K562 (cell line): ENCODE results near the gene SAPCD1. TPM values are rescaled to one million over a fixed set of nuclear protein-coding genes. Genes with fewer than 3 reads are reported as not detected.

Source experiments
- ARID3B ChIP-seq: fragments of 250-450 bp; sonication (Bioruptor Pico); IDR thresholded peaks from 2 replicates; pipeline ENCODE4 v1.4.0; 2020; ENCODE audit warnings: borderline replicate concordance
- BCLAF1 ChIP-seq, 2 experiments: fragments of 450-650 bp in 1 of 2; IDR thresholded peaks; 2 replicates each; pipeline ENCODE4 v1.6.1; 2011 to 2017; ENCODE audit warnings: low read depth in 2 of 2, antibody characterized with exemption in 1 of 2, borderline replicate concordance in 1 of 2, low read length in 1 of 2, mild to moderate bottlenecking in 1 of 2, mixed read lengths in 1 of 2; ENCODE audit not compliant: control insufficient read depth in 1 of 2
- CBX2 ChIP-seq: fragments of 200-600 bp; sonication (generic); IDR thresholded peaks from one replicate; pipeline ENCODE4 v1.6.1; 2012; ENCODE audit warnings: mild to moderate bottlenecking, low read length, inconsistent platforms; ENCODE audit not compliant: insufficient read depth, poor library complexity, severe bottlenecking
- CEBPG ChIP-seq, 3 experiments: fragments of 200-800 bp in 1 of 3; sonication (Bioruptor generic) in 1 of 3; sonication (generic) in 1 of 3; formaldehyde crosslinking in 1 of 3; IDR thresholded peaks in 2 of 3; conservative IDR thresholded peaks in 1 of 3; 2 replicates each; pipeline versions ENCODE4 v1.6.1 to v1.8.0; 2016 to 2022; ENCODE audit warnings: missing compliant biosample characterization in 2 of 3, missing genetic modification characterization in 2 of 3, mild to moderate bottlenecking in 1 of 3, missing genetic modification reagents in 1 of 3
- ETV6 ChIP-seq, 3 experiments: fragments of 150-350 bp in 1 of 3; sonication (generic) in 1 of 3; formaldehyde crosslinking in 1 of 3; IDR thresholded peaks; 2 replicates each; pipeline versions ENCODE4 v1.6.1 to v1.8.0; 2014 to 2022; ENCODE audit warnings: borderline replicate concordance in 2 of 3, low read depth in 2 of 3, antibody characterized with exemption in 1 of 3, low read length in 1 of 3, mild to moderate bottlenecking in 1 of 3, missing genetic modification reagents in 1 of 3
- HNRNPH1 ChIP-seq: fragments of 200-400 bp; formaldehyde crosslinking; optimal IDR thresholded peaks from 2 replicates; pipeline ENCODE3; 2017; ENCODE audit warnings: low read depth, mild to moderate bottlenecking, low read length, moderate library complexity
- LCOR ChIP-seq: sonication (generic); formaldehyde crosslinking; IDR thresholded peaks from 2 replicates; pipeline ENCODE4 v1.8.0; 2022; ENCODE audit warnings: mild to moderate bottlenecking, missing genetic modification reagents
- MIER1 ChIP-seq: fragments of 450-650 bp; IDR thresholded peaks from 2 replicates; pipeline ENCODE4 v1.6.1; 2016; ENCODE audit warnings: antibody characterized with exemption, mild to moderate bottlenecking, low read depth
- NR2C2 ChIP-seq, 2 experiments: fragments of 200-800 bp in 1 of 2; sonication (Bioruptor generic) in 1 of 2; sonication (generic) in 1 of 2; formaldehyde crosslinking in 1 of 2; IDR thresholded peaks; 2 replicates each; pipeline versions ENCODE4 v1.6.1 to v1.8.0; 2016 to 2022; ENCODE audit warnings: mild to moderate bottlenecking in 1 of 2, missing compliant biosample characterization in 1 of 2, missing genetic modification characterization in 1 of 2, missing genetic modification reagents in 1 of 2
- NUFIP1 ChIP-seq: fragments of 450-650 bp; IDR thresholded peaks from 2 replicates; pipeline ENCODE4 v1.6.1; 2018; ENCODE audit not compliant: partially characterized antibody
- SIN3A ChIP-seq, 2 experiments: fragments of 150-350 bp in 1 of 2; IDR thresholded peaks; 2 replicates each; pipeline ENCODE4 v1.6.1; 2011 to 2016; ENCODE audit warnings: borderline replicate concordance in 2 of 2, low read depth in 2 of 2, low read length in 2 of 2, mild to moderate bottlenecking in 2 of 2, moderate library complexity in 2 of 2; ENCODE audit not compliant: control insufficient read depth in 1 of 2
- TAL1 ChIP-seq: fragments of 450-650 bp; IDR thresholded peaks from 2 replicates; pipeline ENCODE4 v1.6.1; 2016; ENCODE audit warnings: mild to moderate bottlenecking
- YY1 ChIP-seq, 3 experiments: IDR thresholded peaks; 2 replicates each; pipeline ENCODE4 v1.6.1; 2011; ENCODE audit warnings: low read length in 2 of 3, mild to moderate bottlenecking in 2 of 3, moderate library complexity in 2 of 3, borderline replicate concordance in 1 of 3, control low read depth in 1 of 3, low read depth in 1 of 3; ENCODE audit not compliant: insufficient read depth in 3 of 3, insufficient replicate concordance in 2 of 3, control insufficient read depth in 1 of 3, insufficient read length in 1 of 3; ENCODE audit errors: extremely low read depth in 1 of 3
- ZNF146 ChIP-seq: IDR thresholded peaks from one replicate; pipeline ENCODE4 v1.6.1; 2018; ENCODE audit warnings: missing compliant biosample characterization; ENCODE audit not compliant: unreplicated experiment
- ZNF280B ChIP-seq: fragments of 250-450 bp; sonication (Bioruptor Pico); IDR thresholded peaks from 2 replicates; pipeline ENCODE4 v1.5.1; 2021; ENCODE audit warnings: mild to moderate bottlenecking
- ZNF511 ChIP-seq: sonication (generic); formaldehyde crosslinking; IDR thresholded peaks from 2 replicates; pipeline ENCODE4 v1.8.0; 2022; ENCODE audit warnings: mild to moderate bottlenecking, missing genetic modification reagents
- ZNF77 ChIP-seq: fragments of 250-450 bp; sonication (Bioruptor Pico); IDR thresholded peaks from 2 replicates; pipeline ENCODE4 v1.5.0; 2020
- polyA plus RNA-seq, 8 experiments: library from polyadenylated mRNA; depleted of rRNA in 4 of 8; stranded (reverse) in 5 of 8; unstranded in 3 of 8; fragments of >200 nt; fragmentation: Nextera tagmentation in 2 of 8; fragmentation: Illumina TruSeq in 1 of 8; extraction: Ambion mirVana in 2 of 8; extraction: Trizol in 1 of 8; gene quantifications; 2 replicates each; pipeline versions ENCODE4 v1.2.1 to v1.2.3, GENCODE V29; 2011 to 2014; ENCODE audit warnings: inconsistent platforms in 1 of 8, missing spikeins in 1 of 8
- total RNA-seq, 7 experiments: library from RNA; depleted of rRNA in 6 of 7; stranded (reverse); fragments of >200 nt in 6 of 7; fragmentation: Illumina TruSeq in 2 of 7; extraction: Trizol in 2 of 7; gene quantifications; 2 replicates each; pipeline versions ENCODE4 v1.2.1 to v1.2.3, GENCODE V29; 2011 to 2021; ENCODE audit warnings: low replicate concordance in 1 of 7

The SAPCD1 gene
- total and polyA plus RNA-seq, 9 of the 15 experiments (the other 6 are each of a cell fraction or from before 2014, with no cell fraction given) = 2.6 to 30.2 (median 7.4) TPM

- no peak for TF ChIP-seq BCLAF1 (IDR thresholded peaks at IDR 0.05; ENCODE audit: borderline replicate concordance in 1 of 2, control insufficient read depth in 1 of 2, low read depth in 2 of 2, low read length in 1 of 2)
- no peak for TF ChIP-seq ARID3B (CRISPR knock-in tag)
- no peak for TF ChIP-seq ZNF77
- no peak for TF ChIP-seq ZNF280B (CRISPR knock-in tag)
- no peak for TF ChIP-seq NR2C2 (CRISPR knock-in tag; IDR thresholded peaks at IDR 0.05)
- TF ChIP-seq NR2C2 (tag; IDR thresholded peaks at IDR 0.05) = no peak
- TF ChIP-seq HNRNPH1 = no peak
- TF ChIP-seq NUFIP1 = no peak
- TF ChIP-seq MIER1 = no peak
- TF ChIP-seq ZNF511 (CRISPR knock-in tag) = no peak
- peak in 1 of 2 experiments; percentile 31; a peak in 2 of 4 replicates for TF ChIP-seq SIN3A (IDR thresholded peaks at IDR 0.05; ENCODE audit: borderline replicate concordance in 2 of 2, control insufficient read depth in 1 of 2, low read depth in 2 of 2, low read length in 2 of 2)
- no peak for TF ChIP-seq YY1 (IDR thresholded peaks at IDR 0.05; ENCODE audit: borderline replicate concordance in 1 of 3, control insufficient read depth in 1 of 3, extremely low read depth in 1 of 3, insufficient read depth in 3 of 3, insufficient read length in 1 of 3, insufficient replicate concordance in 2 of 3, low read depth in 1 of 3, low read length in 2 of 3)
- no peak for TF ChIP-seq CBX2
- TF ChIP-seq TAL1 = peak; percentile 33
- peak; percentile 79 for TF ChIP-seq CEBPG (CRISPR knock-in tag; IDR thresholded peaks at IDR 0.05)
- TF ChIP-seq CEBPG (tag; conservative IDR thresholded peaks at IDR 0.05 in 1 of 2, IDR thresholded peaks at IDR 0.05 in 1 of 2) = peak in 1 of 2 experiments; percentile 77; a peak in 2 of 4 replicates
- no peak for TF ChIP-seq ETV6 (IDR thresholded peaks at IDR 0.05; ENCODE audit: borderline replicate concordance in 1 of 2, low read depth in 2 of 2, low read length in 1 of 2)
- TF ChIP-seq ETV6 (CRISPR knock-in tag; IDR thresholded peaks at IDR 0.05; ENCODE audit: borderline replicate concordance) = no peak
- no peak for TF ChIP-seq ZNF146 (CRISPR knock-in tag)
- no peak for TF ChIP-seq LCOR (CRISPR knock-in tag)
Observed at GRCh38 chr6:31794294-31794865, 31.9 kb downstream of the SAPCD1 start (continued).
